HCT116 (cell line): ENCODE results near the gene NALCN. TPM values are rescaled to one million over a fixed set of nuclear protein-coding genes. Genes with fewer than 3 reads are reported as not detected.

Source experiments
- ATAC-seq: fragments of 200-7000 bp; cut with Tn5 transposase; 2 replicates; pipeline ENCODE4 v1.9.1; 2020; ENCODE audit warnings: mild to moderate bottlenecking, moderate library complexity
- BruUV-seq: library from RNA; stranded (reverse); fragments of 400-500 nt; replicated peaks from 2 replicates; lab custom pipeline; 2021; lab: Mats Ljungman, UMichigan
- CTCF ChIA-PET: fragments of 300-600 bp; sonication (Branson Sonifier 250); formaldehyde crosslinking; loops from one replicate; lab custom pipeline; 2021; ENCODE audit warnings: antibody characterized with exemption; lab: Charles Lee
- POLR2A ChIA-PET: fragments of 300-600, 350-600 bp; sonication (Branson Sonifier 250); formaldehyde crosslinking; loops from one replicate; lab custom pipeline; 2021; ENCODE audit warnings: antibody characterized with exemption; lab: Charles Lee
- RAD21 ChIA-PET, 2 experiments: fragments of 300-600 bp; sonication (Branson Sonifier 250); formaldehyde crosslinking; loops; one replicate each; lab custom pipeline; 2023; ENCODE audit warnings: low total read pairs in 2 of 2; ENCODE audit not compliant: uncharacterized antibody in 2 of 2, unreplicated experiment in 2 of 2, low non-redundant PET in 1 of 2; lab: Charles Lee
- DNase-seq: peaks from one replicate; pipeline ENCODE4 v3.0.0-alpha.2; 2010; ENCODE audit warnings: low read depth, low spot score
- H2AFZ ChIP-seq: fragments of 200-600 bp; shearing (Covaris generic), sonication (generic); 2 replicates; pipeline ENCODE4 v1.6.1; 2017; ENCODE audit warnings: low read depth, mixed run types, mixed read lengths, antibody characterized with exemption, low read length; ENCODE audit not compliant: poor library complexity, severe bottlenecking
- H3K27ac ChIP-seq: 2 replicates; pipeline ENCODE4 v1.5.1; 2012; ENCODE audit warnings: low read depth, low read length
- H3K27me3 ChIP-seq: fragments of 200-600 bp; sonication (generic); 2 replicates; pipeline ENCODE4 v1.6.1; 2016; ENCODE audit warnings: mixed run types, low read length, mixed read lengths; ENCODE audit not compliant: insufficient read depth
- H3K36me3 ChIP-seq, 2 experiments: fragments of 200-500 bp in 1 of 2; fragments of 200-600 bp in 1 of 2; sonication (Bioruptor generic) in 1 of 2; sonication (generic) in 1 of 2; 2 replicates each; pipeline versions ENCODE4 v1.5.1 to v1.6.1; 2014 to 2016; ENCODE audit warnings: low read length in 2 of 2, inconsistent platforms in 1 of 2, mixed read lengths in 1 of 2, mixed run types in 1 of 2; ENCODE audit not compliant: insufficient read depth in 2 of 2, control insufficient read depth in 1 of 2
- H3K4me1 ChIP-seq, 2 experiments: fragments of 200-600 bp in 1 of 2; sonication (generic) in 1 of 2; 2 replicates each; pipeline versions ENCODE4 v1.5.1 to v1.6.1; 2012 to 2017; ENCODE audit warnings: low read length in 2 of 2, inconsistent platforms in 1 of 2, mild to moderate bottlenecking in 1 of 2, mixed read lengths in 1 of 2, mixed run types in 1 of 2, moderate library complexity in 1 of 2; ENCODE audit not compliant: insufficient read depth in 2 of 2, control insufficient read depth in 1 of 2
- H3K4me2 ChIP-seq: fragments of 200-600 bp; sonication (generic); 2 replicates; pipeline ENCODE4 v1.6.1; 2017; ENCODE audit warnings: mixed run types, low read length, mixed read lengths
- H3K4me3 ChIP-seq, 2 experiments: fragments of 200-600 bp in 1 of 2; sonication (generic) in 1 of 2; replicated peaks in 1 of 2; 2 replicates each; pipeline ENCODE4 v1.5.1; 2011 to 2016; ENCODE audit warnings: low read length in 2 of 2, control low read depth in 1 of 2, low read depth in 1 of 2, mild to moderate bottlenecking in 1 of 2, mixed read lengths in 1 of 2, mixed run types in 1 of 2
- H3K79me2 ChIP-seq: fragments of 200-600 bp; sonication (generic); 2 replicates; pipeline ENCODE4 v1.6.1; 2017; ENCODE audit warnings: mild to moderate bottlenecking, mixed run types, low read length, moderate library complexity, mixed read lengths; ENCODE audit not compliant: insufficient read depth
- H3K9ac ChIP-seq: fragments of 200-600 bp; sonication (generic); 2 replicates; pipeline ENCODE4 v1.6.1; 2016; ENCODE audit warnings: low read length, mixed read lengths
- H3K9me2 ChIP-seq: fragments of 200-600 bp; sonication (generic), shearing (Covaris generic); 2 replicates; pipeline ENCODE4 v1.6.1; 2017; ENCODE audit warnings: mixed run types, mild to moderate bottlenecking, moderate library complexity; ENCODE audit not compliant: insufficient read depth
- H3K9me3 ChIP-seq, 2 experiments: fragments of 200-500 bp in 1 of 2; fragments of 200-600 bp in 1 of 2; sonication (Bioruptor generic) in 1 of 2; sonication (generic) in 1 of 2; 2 replicates each; pipeline ENCODE4 v1.6.1; 2014 to 2017; ENCODE audit warnings: low read length in 2 of 2, mixed read lengths in 2 of 2, inconsistent platforms in 1 of 2, low read depth in 1 of 2, mild to moderate bottlenecking in 1 of 2, mixed run types in 1 of 2, moderate library complexity in 1 of 2; ENCODE audit not compliant: control insufficient read depth in 1 of 2, insufficient read depth in 1 of 2
- H4K20me1 ChIP-seq: fragments of 200-600 bp; sonication (generic), shearing (Covaris generic); 2 replicates; pipeline ENCODE4 v1.6.1; 2017; ENCODE audit warnings: mixed run types, mild to moderate bottlenecking, moderate library complexity; ENCODE audit not compliant: insufficient read depth
- SRF ChIP-seq: IDR thresholded peaks from 2 replicates; pipeline ENCODE4 v1.6.1; 2012; ENCODE audit warnings: low read depth
- ZFX ChIP-seq: fragments of 450-650 bp; IDR thresholded peaks from 2 replicates; pipeline ENCODE4 v1.6.1; 2017
- intact Hi-C: fragments of 100-400 bp; cut with micrococcal nuclease; formaldehyde crosslinking; loops from 2 replicates; pipeline ENCODE4 v1.10.0; 2022
- total RNA-seq: library from RNA; stranded (reverse); gene quantifications from one replicate; pipeline ENCODE4 v1.2.1, GENCODE V29; 2021; ENCODE audit not compliant: unreplicated experiment
- TF ChIP-seq, protein P1 (sequence below): IDR thresholded peaks from 2 replicates; pipeline ENCODE4 v1.6.1; 2012

NALCN gene
- total RNA-seq, 1 experiment from 2014 or later = not detected

- Histone ChIP-seq H3K27me3 (no peaks in the 10 kb centered on the region), H3K36me3 (no peaks in the 10 kb centered on the region), H4K20me1 (no peaks in the 10 kb centered on the region), H3K9ac (no peak overlapping the region), H3K4me1 (peaks cover 0 to 4% of the 10 kb centered on the region in 2 experiments; a peak in 1 of 4 replicates), H3K4me3 (no peak overlapping the region), H3K9me3 (peaks cover 0 to 4% of the 10 kb centered on the region in 2 experiments; a peak in 2 of 4 replicates), H3K9me2 (no peaks in the 10 kb centered on the region), H3K4me2 (no peak overlapping the region), H3K27ac (no peak overlapping the region), H3K79me2 (no peaks in the 10 kb centered on the region), H2AFZ (no peak overlapping the region)
- RAD21 ChIA-PET = no interaction called here
- POLR2A ChIA-PET = no interaction called here
- CTCF ChIA-PET = no interaction called here
- ATAC-seq (no peak), DNase-seq (no peak)
- TF ChIP-seq SRF = no peak
- no TSS peak for BruUV-seq
- intact Hi-C loops = no loop called here
These were observed 23.2 kb downstream of the NALCN start for GRCh38 chr13:101393140-101393539.

GRCh38 chr13:101390461-101390860 is 25.8 kb downstream of the NALCN start:
- Histone ChIP-seq H3K27me3 (no peaks in the 10 kb centered on the region), H3K36me3 (no peaks in the 10 kb centered on the region), H3K9me2 (no peaks in the 10 kb centered on the region), H3K9ac (no peak overlapping the region)
- ChIA-PET RAD21 (no interaction called here), POLR2A (no interaction called here)
- TF ChIP-seq, protein P1, sequence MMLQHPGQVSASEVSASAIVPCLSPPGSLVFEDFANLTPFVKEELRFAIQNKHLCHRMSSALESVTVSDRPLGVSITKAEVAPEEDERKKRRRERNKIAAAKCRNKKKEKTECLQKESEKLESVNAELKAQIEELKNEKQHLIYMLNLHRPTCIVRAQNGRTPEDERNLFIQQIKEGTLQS = no peak
- no peak for TF ChIP-seq ZFX
- TF ChIP-seq, all 23 proteins: peak for 0
- intact Hi-C loops = no loop called here
- H3K9me3 ChIP-seq = peaks cover 0 to 6% of the 10 kb centered on the region in 2 experiments; a peak in 2 of 4 replicates
- H3K4me3 ChIP-seq = no peak overlapping the region
- H3K4me1 ChIP-seq = no peaks in the 10 kb centered on the region
- ATAC-seq (no peak), DNase-seq (no peak)
- H3K79me2 ChIP-seq = no peaks in the 10 kb centered on the region
- no peak overlapping the region for H3K4me2 ChIP-seq
- BruUV-seq = no TSS peak
- H4K20me1 ChIP-seq = no peaks in the 10 kb centered on the region
- CTCF ChIA-PET = no interaction called here
- H3K27ac ChIP-seq = no peak overlapping the region
- H2AFZ ChIP-seq = no peak overlapping the region
